ENCODE results near the gene FGGY.

Gene FGGY

DNA sequence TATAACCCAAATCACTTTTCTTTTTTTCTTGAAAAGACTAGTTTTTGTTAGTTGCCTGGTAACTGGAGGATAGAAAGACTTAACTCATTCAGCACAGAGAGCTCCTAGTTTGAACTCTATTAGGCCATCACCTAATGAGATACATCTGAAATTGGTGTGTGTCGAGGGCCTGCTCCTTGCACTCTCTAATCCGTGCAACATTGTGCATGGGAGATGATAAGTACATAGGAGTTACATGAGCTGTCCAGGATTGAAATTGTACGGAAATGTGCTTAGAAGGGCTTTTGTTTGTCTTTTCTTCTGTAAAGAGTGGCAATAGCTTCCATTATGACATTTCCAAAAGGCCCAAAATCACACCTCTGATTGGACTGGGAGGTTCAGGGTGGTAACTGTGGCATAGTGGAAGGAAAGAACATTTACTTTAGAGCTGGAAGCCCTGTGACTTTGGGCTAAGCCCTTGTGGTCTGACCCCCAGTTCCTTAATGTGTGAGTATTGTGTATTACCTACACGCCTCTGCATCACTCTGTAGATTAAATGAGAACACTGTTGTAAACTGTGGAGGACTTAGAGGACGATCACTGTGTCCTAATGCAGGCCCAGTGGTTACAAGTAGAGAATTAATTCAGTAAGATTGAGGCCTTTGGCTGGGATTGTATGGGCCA, 71.2 kb downstream of the FGGY start:
- peaks cover 8% of the 10 kb centered on the region; the same call in 1 of the 2 replicates for H3K9me3 ChIP-seq (ENCODE audit: insufficient read depth, low read length)
- no peak for TF ChIP-seq ZNF274 (IDR thresholded peaks at IDR 0.05; ENCODE audit: low read depth, low read length)
- no peak for TF ChIP-seq SUZ12 (IDR thresholded peaks at IDR 0.05; ENCODE audit: extremely low read depth, insufficient read depth, insufficient read length)
- TF ChIP-seq YY1 (IDR thresholded peaks at IDR 0.05; ENCODE audit: insufficient read depth, insufficient read length) = no peak
- no peaks in the 10 kb centered on the region for H3K27me3 ChIP-seq (ENCODE audit: insufficient read depth, insufficient read length)
- H3K4me1 ChIP-seq (ENCODE audit: insufficient read depth, insufficient read length) = no peaks in the 10 kb centered on the region
- no peak overlapping the region for H3K9ac ChIP-seq (ENCODE audit: insufficient read length, low read depth)
- no peak for DNase-seq (ENCODE audit: low read depth, low spot score)
- no peaks in the 10 kb centered on the region for H3K36me3 ChIP-seq (ENCODE audit: insufficient read depth, insufficient read length, low read length)
- H3K4me3 ChIP-seq (ENCODE audit: insufficient read length, low read depth) = no peak overlapping the region

DNA sequence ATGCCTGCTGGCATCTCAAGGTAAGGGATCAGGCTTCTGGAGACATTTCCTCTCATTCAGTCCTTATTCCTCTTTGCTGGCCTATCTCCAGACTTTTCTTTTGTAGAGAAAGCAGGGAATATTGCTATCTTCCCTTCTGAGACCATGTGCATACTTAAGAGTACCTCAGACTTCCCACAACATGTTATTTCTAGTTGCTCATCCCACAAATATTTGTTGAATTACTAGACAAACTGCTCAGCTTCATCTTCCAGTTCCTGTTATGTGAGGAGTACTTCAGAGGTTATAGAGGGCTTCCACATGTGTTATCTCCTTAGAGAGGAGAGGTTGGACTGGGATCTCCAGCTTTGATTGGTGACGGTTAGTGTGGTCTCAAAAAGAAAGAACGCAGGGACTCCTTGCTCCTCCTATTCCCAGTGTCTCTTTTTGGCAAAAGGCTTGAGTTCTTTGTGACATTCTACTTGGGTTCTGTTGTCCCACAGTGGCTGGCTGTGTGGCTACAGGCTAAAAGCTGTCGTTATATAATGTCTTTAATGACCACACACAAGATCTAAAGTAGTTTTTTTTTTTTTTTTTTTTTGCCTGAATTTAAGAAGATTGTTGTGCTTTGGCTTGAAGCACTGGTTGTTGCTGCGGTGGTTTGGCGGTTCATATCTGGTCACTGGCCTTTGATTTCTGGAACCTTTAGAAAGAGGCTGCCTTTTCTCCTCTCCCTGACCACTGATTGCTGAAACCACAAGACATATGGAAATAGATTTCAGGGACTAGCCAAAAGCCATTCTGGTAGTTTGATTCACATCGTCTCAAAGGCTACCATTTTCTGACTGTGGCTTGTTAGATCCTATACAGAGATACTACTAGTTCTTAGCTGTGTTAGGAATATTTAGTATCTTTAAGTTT, 78.7 kb downstream of the FGGY start:
- TF ChIP-seq SUZ12 (IDR thresholded peaks at IDR 0.05; ENCODE audit: extremely low read depth, insufficient read depth, insufficient read length) (no peak), ZNF274 (IDR thresholded peaks at IDR 0.05; ENCODE audit: low read depth, low read length) (no peak), YY1 (IDR thresholded peaks at IDR 0.05; ENCODE audit: insufficient read depth, insufficient read length) (no peak)
- Histone ChIP-seq H3K9me3 (ENCODE audit: insufficient read depth, low read length) (0 out of 2 replicates have a peak, but pooled peaks cover 7% of the 10 kb centered on the region), H3K4me1 (ENCODE audit: insufficient read depth, insufficient read length) (no peaks in the 10 kb centered on the region), H3K27me3 (ENCODE audit: insufficient read depth, insufficient read length) (no peaks in the 10 kb centered on the region), H3K9ac (ENCODE audit: insufficient read length, low read depth) (no peak overlapping the region), H3K36me3 (ENCODE audit: insufficient read depth, insufficient read length, low read length) (no peaks in the 10 kb centered on the region), H3K4me3 (ENCODE audit: insufficient read length, low read depth) (no peak overlapping the region)
- no peak for DNase-seq (ENCODE audit: low read depth, low spot score)

GRCh38 chr1:59377350-59377904, 80.5 kb downstream of the FGGY start:
- 0 out of 2 replicates have a peak, but pooled peaks cover 7% of the 10 kb centered on the region for H3K9me3 ChIP-seq (ENCODE audit: insufficient read depth, low read length)
- no peak for TF ChIP-seq ZNF274 (IDR thresholded peaks at IDR 0.05; ENCODE audit: low read depth, low read length)
- no peak for TF ChIP-seq SUZ12 (IDR thresholded peaks at IDR 0.05; ENCODE audit: extremely low read depth, insufficient read depth, insufficient read length)
- no peak for TF ChIP-seq YY1 (IDR thresholded peaks at IDR 0.05; ENCODE audit: insufficient read depth, insufficient read length)
- no peak for DNase-seq (ENCODE audit: low read depth, low spot score)
- no peaks in the 10 kb centered on the region for H3K4me1 ChIP-seq (ENCODE audit: insufficient read depth, insufficient read length)
- no peak overlapping the region for H3K4me3 ChIP-seq (ENCODE audit: insufficient read length, low read depth)
- no peaks in the 10 kb centered on the region for H3K36me3 ChIP-seq (ENCODE audit: insufficient read depth, insufficient read length, low read length)
- H3K9ac ChIP-seq (ENCODE audit: insufficient read length, low read depth) = no peak overlapping the region
- no peaks in the 10 kb centered on the region for H3K27me3 ChIP-seq (ENCODE audit: insufficient read depth, insufficient read length)

GRCh38 chr1:59378621-59379370, 81.9 kb downstream of the FGGY start:
- no peak for TF ChIP-seq SUZ12 (IDR thresholded peaks at IDR 0.05; ENCODE audit: extremely low read depth, insufficient read depth, insufficient read length)
- H3K4me3 ChIP-seq (ENCODE audit: insufficient read length, low read depth) = no peak overlapping the region
- no peak for DNase-seq (ENCODE audit: low read depth, low spot score)
- no peaks in the 10 kb centered on the region for H3K4me1 ChIP-seq (ENCODE audit: insufficient read depth, insufficient read length)
- no peaks in the 10 kb centered on the region for H3K27me3 ChIP-seq (ENCODE audit: insufficient read depth, insufficient read length)
- no peak overlapping the region for H3K9ac ChIP-seq (ENCODE audit: insufficient read length, low read depth)
- H3K36me3 ChIP-seq (ENCODE audit: insufficient read depth, insufficient read length, low read length) = no peaks in the 10 kb centered on the region
- H3K9me3 ChIP-seq (ENCODE audit: insufficient read depth, low read length) = 0 out of 2 replicates have a peak, but pooled peaks cover 7% of the 10 kb centered on the region

DNA sequence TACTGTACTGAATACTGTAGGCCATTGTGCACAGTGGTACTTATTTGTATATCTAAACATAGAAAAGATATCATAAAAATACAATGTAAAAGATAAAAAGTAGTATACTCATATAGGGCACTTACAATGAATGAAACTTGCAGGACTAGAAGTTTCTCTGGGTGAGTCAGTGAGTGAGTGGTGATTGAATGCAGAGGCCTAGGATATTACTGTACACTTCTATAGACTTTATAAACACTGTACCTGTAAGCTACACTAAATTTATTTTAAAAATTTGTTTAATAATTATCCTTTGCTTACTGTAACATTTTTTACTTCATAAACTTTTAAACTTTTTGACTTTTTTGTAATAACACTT, 82.5 kb downstream of the FGGY start:
- no peak for TF ChIP-seq YY1 (IDR thresholded peaks at IDR 0.05; ENCODE audit: insufficient read depth, insufficient read length)
- TF ChIP-seq SUZ12 (IDR thresholded peaks at IDR 0.05; ENCODE audit: extremely low read depth, insufficient read depth, insufficient read length) = no peak
- TF ChIP-seq ZNF274 (IDR thresholded peaks at IDR 0.05; ENCODE audit: low read depth, low read length) = no peak
- DNase-seq (ENCODE audit: low read depth, low spot score) = no peak
- H3K9ac ChIP-seq (ENCODE audit: insufficient read length, low read depth) = no peak overlapping the region
- H3K27me3 ChIP-seq (ENCODE audit: insufficient read depth, insufficient read length) = no peaks in the 10 kb centered on the region
- H3K36me3 ChIP-seq (ENCODE audit: insufficient read depth, insufficient read length, low read length) = no peaks in the 10 kb centered on the region
- 0 out of 2 replicates have a peak, but pooled peaks cover 7% of the 10 kb centered on the region for H3K9me3 ChIP-seq (ENCODE audit: insufficient read depth, low read length)
- no peak overlapping the region for H3K4me3 ChIP-seq (ENCODE audit: insufficient read length, low read depth)
- no peaks in the 10 kb centered on the region for H3K4me1 ChIP-seq (ENCODE audit: insufficient read depth, insufficient read length)

DNA sequence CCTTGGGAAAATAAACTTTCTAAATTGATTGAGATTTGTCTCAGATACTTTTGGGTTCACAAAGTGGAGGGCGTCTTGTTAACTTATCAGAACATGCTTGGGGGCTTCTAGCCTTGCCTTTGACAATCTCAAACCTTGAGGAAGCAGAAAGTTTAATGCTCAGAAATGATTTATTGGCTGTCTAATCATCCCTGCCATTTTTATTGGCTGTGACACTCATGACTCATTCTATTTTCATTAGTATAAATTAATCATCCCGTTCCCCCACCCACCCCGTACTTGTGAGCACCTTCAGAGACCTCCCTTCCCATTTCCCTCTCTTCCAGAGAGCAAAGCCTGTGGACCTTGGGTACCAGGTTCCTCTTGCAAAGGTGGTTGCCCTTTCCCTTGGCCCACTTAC, 87.1 kb downstream of the FGGY start:
- Histone ChIP-seq H3K27me3 (ENCODE audit: insufficient read depth, insufficient read length) (no peaks in the 10 kb centered on the region), H3K36me3 (ENCODE audit: insufficient read depth, insufficient read length, low read length) (no peaks in the 10 kb centered on the region), H3K9me3 (ENCODE audit: insufficient read depth, low read length) (no peaks in the 10 kb centered on the region), H3K9ac (ENCODE audit: insufficient read length, low read depth) (no peak overlapping the region), H3K4me3 (ENCODE audit: insufficient read length, low read depth) (no peak overlapping the region), H3K4me1 (ENCODE audit: insufficient read depth, insufficient read length) (no peaks in the 10 kb centered on the region)
- TF ChIP-seq SUZ12 (IDR thresholded peaks at IDR 0.05; ENCODE audit: extremely low read depth, insufficient read depth, insufficient read length) (no peak), YY1 (IDR thresholded peaks at IDR 0.05; ENCODE audit: insufficient read depth, insufficient read length) (no peak), ZNF274 (IDR thresholded peaks at IDR 0.05; ENCODE audit: low read depth, low read length) (no peak)
- DNase-seq (ENCODE audit: low read depth, low spot score) = no peak

All from NT2/D1 (cell line).